ENCODE results near the gene OR1S1. TPM values are rescaled to one million over a fixed set of nuclear protein-coding genes. Genes with fewer than 3 reads are reported as not detected.
"Not testable (repeated sequence)": the region's sequence is repeated elsewhere in the genome, so short reads cannot be mapped to it uniquely, and the experiment has no call there.

The OR1S1 gene
- not detected in 3 replicates for total RNA-seq (2021)
- Bru-seq, nascent RNA = not detected
- long read RNA-seq, experiment 1 = 0 reads
- long read RNA-seq, experiment 2 = 0 reads
- long read RNA-seq, experiment 3 = 0 reads

DNA sequence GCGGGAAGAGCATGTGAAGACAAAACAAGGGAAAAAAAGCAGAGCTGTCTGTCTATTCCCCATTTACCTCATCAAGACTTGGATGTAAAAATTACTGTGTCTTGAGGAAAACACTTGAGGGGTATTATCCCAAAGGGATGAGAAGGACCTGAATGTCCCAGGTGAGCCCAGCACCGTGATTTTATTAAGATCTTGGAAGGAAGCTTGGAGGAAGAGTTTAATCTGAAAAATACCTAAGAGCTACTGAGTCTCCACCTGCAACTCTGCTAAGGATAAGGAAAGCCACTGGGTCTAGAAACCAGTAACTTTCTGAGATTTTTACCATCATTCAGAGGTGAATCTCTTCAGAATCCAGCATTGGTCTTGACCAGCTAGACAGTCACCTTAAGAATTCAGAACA is at the start of gene OR1S1:
Gene OR1S1, plus strand, starts transcription at position 301 of the 400 bp plus-strand sequence.
- H3K9me3 Mint-ChIP-seq; H3K27me3 Mint-ChIP-seq (ENCODE audit: low read depth); POLR2A ChIA-PET; DNase-seq (ENCODE audit: low spot score); ATAC-seq; CTCF ChIA-PET; H3K4me1 Mint-ChIP-seq; H3K4me3 Mint-ChIP-seq; H3K27ac Mint-ChIP-seq; H3K36me3 Mint-ChIP-seq: not testable (repeated sequence)

DNA sequence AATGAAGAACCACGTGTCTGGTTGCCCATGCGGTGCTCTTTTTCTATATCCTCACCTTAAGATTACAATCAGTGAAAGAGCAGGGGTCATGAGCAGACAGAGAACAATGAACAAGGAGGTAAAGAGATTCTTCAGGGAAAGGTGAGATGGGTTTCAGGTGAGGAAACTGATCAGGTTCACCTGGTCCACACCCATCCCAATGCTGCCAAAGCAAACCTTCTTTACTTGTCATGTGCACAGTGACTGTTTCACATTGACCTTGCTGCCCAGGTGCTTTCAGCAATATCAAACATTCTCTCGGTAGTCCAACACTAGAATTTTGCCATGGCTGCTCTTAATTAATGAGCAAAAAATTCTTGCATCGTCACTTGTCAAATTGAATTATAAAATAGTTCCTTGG is 48.1 kb upstream of the OR1S1 start:
- Mint-ChIP-seq H3K4me1 (peaks cover 11% of the 10 kb centered on the region), H3K9me3 (peaks cover 13% of the 10 kb centered on the region), H3K4me3 (no peak overlapping the region), H3K27ac (no peak overlapping the region), H3K27me3 (ENCODE audit: low read depth) (no peaks in the 10 kb centered on the region), H3K36me3 (no peaks in the 10 kb centered on the region)
- TF ChIP-seq, protein P1, sequence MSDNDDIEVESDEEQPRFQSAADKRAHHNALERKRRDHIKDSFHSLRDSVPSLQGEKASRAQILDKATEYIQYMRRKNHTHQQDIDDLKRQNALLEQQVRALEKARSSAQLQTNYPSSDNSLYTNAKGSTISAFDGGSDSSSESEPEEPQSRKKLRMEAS (CRISPR knock-in tag; IDR thresholded peaks at IDR 0.05) = no peak
- TF ChIP-seq, protein P2, sequence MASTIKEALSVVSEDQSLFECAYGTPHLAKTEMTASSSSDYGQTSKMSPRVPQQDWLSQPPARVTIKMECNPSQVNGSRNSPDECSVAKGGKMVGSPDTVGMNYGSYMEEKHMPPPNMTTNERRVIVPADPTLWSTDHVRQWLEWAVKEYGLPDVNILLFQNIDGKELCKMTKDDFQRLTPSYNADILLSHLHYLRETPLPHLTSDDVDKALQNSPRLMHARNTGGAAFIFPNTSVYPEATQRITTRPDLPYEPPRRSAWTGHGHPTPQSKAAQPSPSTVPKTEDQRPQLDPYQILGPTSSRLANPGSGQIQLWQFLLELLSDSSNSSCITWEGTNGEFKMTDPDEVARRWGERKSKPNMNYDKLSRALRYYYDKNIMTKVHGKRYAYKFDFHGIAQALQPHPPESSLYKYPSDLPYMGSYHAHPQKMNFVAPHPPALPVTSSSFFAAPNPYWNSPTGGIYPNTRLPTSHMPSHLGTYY (CRISPR knock-in tag; IDR thresholded peaks at IDR 0.05) = no peak
- TF ChIP-seq ZNF317 (CRISPR knock-in tag; IDR thresholded peaks at IDR 0.05; ENCODE audit: borderline replicate concordance, low read depth) = no peak
- TF ChIP-seq, protein P3, sequence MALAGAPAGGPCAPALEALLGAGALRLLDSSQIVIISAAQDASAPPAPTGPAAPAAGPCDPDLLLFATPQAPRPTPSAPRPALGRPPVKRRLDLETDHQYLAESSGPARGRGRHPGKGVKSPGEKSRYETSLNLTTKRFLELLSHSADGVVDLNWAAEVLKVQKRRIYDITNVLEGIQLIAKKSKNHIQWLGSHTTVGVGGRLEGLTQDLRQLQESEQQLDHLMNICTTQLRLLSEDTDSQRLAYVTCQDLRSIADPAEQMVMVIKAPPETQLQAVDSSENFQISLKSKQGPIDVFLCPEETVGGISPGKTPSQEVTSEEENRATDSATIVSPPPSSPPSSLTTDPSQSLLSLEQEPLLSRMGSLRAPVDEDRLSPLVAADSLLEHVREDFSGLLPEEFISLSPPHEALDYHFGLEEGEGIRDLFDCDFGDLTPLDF (CRISPR knock-in tag; IDR thresholded peaks at IDR 0.05) = no peak
- TF ChIP-seq GTF2I (CRISPR knock-in tag; conservative IDR thresholded peaks at IDR 0.05) = no peak
- no peak for TF ChIP-seq ZNF671 (CRISPR knock-in tag; IDR thresholded peaks at IDR 0.05)
- TF ChIP-seq, protein P4, sequence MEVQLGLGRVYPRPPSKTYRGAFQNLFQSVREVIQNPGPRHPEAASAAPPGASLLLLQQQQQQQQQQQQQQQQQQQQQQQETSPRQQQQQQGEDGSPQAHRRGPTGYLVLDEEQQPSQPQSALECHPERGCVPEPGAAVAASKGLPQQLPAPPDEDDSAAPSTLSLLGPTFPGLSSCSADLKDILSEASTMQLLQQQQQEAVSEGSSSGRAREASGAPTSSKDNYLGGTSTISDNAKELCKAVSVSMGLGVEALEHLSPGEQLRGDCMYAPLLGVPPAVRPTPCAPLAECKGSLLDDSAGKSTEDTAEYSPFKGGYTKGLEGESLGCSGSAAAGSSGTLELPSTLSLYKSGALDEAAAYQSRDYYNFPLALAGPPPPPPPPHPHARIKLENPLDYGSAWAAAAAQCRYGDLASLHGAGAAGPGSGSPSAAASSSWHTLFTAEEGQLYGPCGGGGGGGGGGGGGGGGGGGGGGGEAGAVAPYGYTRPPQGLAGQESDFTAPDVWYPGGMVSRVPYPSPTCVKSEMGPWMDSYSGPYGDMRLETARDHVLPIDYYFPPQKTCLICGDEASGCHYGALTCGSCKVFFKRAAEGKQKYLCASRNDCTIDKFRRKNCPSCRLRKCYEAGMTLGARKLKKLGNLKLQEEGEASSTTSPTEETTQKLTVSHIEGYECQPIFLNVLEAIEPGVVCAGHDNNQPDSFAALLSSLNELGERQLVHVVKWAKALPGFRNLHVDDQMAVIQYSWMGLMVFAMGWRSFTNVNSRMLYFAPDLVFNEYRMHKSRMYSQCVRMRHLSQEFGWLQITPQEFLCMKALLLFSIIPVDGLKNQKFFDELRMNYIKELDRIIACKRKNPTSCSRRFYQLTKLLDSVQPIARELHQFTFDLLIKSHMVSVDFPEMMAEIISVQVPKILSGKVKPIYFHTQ (CRISPR knock-in tag; IDR thresholded peaks at IDR 0.05) = no peak
- no peak for TF ChIP-seq ZNF263 (CRISPR knock-in tag; IDR thresholded peaks at IDR 0.05; ENCODE audit: low read depth)
- TF ChIP-seq, protein P5, sequence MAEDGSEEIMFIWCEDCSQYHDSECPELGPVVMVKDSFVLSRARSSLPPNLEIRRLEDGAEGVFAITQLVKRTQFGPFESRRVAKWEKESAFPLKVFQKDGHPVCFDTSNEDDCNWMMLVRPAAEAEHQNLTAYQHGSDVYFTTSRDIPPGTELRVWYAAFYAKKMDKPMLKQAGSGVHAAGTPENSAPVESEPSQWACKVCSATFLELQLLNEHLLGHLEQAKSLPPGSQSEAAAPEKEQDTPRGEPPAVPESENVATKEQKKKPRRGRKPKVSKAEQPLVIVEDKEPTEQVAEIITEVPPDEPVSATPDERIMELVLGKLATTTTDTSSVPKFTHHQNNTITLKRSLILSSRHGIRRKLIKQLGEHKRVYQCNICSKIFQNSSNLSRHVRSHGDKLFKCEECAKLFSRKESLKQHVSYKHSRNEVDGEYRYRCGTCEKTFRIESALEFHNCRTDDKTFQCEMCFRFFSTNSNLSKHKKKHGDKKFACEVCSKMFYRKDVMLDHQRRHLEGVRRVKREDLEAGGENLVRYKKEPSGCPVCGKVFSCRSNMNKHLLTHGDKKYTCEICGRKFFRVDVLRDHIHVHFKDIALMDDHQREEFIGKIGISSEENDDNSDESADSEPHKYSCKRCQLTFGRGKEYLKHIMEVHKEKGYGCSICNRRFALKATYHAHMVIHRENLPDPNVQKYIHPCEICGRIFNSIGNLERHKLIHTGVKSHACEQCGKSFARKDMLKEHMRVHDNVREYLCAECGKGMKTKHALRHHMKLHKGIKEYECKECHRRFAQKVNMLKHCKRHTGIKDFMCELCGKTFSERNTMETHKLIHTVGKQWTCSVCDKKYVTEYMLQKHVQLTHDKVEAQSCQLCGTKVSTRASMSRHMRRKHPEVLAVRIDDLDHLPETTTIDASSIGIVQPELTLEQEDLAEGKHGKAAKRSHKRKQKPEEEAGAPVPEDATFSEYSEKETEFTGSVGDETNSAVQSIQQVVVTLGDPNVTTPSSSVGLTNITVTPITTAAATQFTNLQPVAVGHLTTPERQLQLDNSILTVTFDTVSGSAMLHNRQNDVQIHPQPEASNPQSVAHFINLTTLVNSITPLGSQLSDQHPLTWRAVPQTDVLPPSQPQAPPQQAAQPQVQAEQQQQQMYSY (CRISPR knock-in tag; IDR thresholded peaks at IDR 0.05) = no peak
- no peak for TF ChIP-seq SMAD3 (CRISPR knock-in tag; IDR thresholded peaks at IDR 0.05; ENCODE audit: borderline replicate concordance)
- TF ChIP-seq, protein P6, sequence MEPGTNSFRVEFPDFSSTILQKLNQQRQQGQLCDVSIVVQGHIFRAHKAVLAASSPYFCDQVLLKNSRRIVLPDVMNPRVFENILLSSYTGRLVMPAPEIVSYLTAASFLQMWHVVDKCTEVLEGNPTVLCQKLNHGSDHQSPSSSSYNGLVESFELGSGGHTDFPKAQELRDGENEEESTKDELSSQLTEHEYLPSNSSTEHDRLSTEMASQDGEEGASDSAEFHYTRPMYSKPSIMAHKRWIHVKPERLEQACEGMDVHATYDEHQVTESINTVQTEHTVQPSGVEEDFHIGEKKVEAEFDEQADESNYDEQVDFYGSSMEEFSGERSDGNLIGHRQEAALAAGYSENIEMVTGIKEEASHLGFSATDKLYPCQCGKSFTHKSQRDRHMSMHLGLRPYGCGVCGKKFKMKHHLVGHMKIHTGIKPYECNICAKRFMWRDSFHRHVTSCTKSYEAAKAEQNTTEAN (CRISPR knock-in tag; IDR thresholded peaks at IDR 0.05) = no peak
- no peak for TF ChIP-seq GRHL2 (CRISPR knock-in tag; IDR thresholded peaks at IDR 0.05; ENCODE audit: insufficient replicate concordance, severe bottlenecking)
- no peak for TF ChIP-seq ZNF232 (CRISPR knock-in tag; IDR thresholded peaks at IDR 0.05)
- TF ChIP-seq, protein P7, sequence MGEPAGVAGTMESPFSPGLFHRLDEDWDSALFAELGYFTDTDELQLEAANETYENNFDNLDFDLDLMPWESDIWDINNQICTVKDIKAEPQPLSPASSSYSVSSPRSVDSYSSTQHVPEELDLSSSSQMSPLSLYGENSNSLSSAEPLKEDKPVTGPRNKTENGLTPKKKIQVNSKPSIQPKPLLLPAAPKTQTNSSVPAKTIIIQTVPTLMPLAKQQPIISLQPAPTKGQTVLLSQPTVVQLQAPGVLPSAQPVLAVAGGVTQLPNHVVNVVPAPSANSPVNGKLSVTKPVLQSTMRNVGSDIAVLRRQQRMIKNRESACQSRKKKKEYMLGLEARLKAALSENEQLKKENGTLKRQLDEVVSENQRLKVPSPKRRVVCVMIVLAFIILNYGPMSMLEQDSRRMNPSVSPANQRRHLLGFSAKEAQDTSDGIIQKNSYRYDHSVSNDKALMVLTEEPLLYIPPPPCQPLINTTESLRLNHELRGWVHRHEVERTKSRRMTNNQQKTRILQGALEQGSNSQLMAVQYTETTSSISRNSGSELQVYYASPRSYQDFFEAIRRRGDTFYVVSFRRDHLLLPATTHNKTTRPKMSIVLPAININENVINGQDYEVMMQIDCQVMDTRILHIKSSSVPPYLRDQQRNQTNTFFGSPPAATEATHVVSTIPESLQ (CRISPR knock-in tag; IDR thresholded peaks at IDR 0.05) = no peak
- no peak for TF ChIP-seq ESRRA (CRISPR knock-in tag; IDR thresholded peaks at IDR 0.05; ENCODE audit: borderline replicate concordance)
- no peak for ATAC-seq
- no peak for DNase-seq (ENCODE audit: low spot score)
- CTCF ChIA-PET = no interaction called here
- POLR2A ChIA-PET = no interaction called here

Data from WTC11 (cell line).